CD4-positive, alpha-beta T cell treated with Interleukin-17A for 4 hours (primary cell): ENCODE measurements around the gene DCPS.

Source experiments
- DNase-seq: peaks from one replicate; pipeline ENCODE4 v3.0.0-alpha.2; 2020; ENCODE audit warnings: mixed read lengths

The DCPS gene

GRCh38 chr11:126328938-126329643 lies 25.2 kb downstream of the DCPS start:
- no peak for DNase-seq

- DNase-seq: no peak
Observed at GRCh38 chr11:126329644-126330211, 25.9 kb downstream of the DCPS start.

GRCh38 chr11:126331286-126331685 lies 27.4 kb downstream of the DCPS start:
- no peak for DNase-seq

- DNase-seq: no peak
Observed at GRCh38 chr11:126332221-126332711, 28.4 kb downstream of the DCPS start.

GRCh38 chr11:126333142-126333541 lies 29.3 kb downstream of the DCPS start:
- DNase-seq: no peak

- no peak for DNase-seq
Observed at GRCh38 chr11:126334659-126335462, 31.0 kb downstream of the DCPS start.

- no peak for DNase-seq
Observed at GRCh38 chr11:126335463-126335760, 31.6 kb downstream of the DCPS start.

- no peak for DNase-seq
Observed at GRCh38 chr11:126336138-126336541, 32.3 kb downstream of the DCPS start.

- no peak for DNase-seq
Observed at GRCh38 chr11:126336671-126337101, 32.8 kb downstream of the DCPS start.

GRCh38 chr11:126337126-126337473 lies 33.2 kb downstream of the DCPS start:
- no peak for DNase-seq

- DNase-seq: no peak
Observed at GRCh38 chr11:126337474-126338241, 33.8 kb downstream of the DCPS start.

- no peak for DNase-seq
Observed at GRCh38 chr11:126338346-126339055, 34.6 kb downstream of the DCPS start.

GRCh38 chr11:126339073-126339862 lies 35.4 kb downstream of the DCPS start:
- no peak for DNase-seq

GRCh38 chr11:126339863-126340434 lies 36.1 kb downstream of the DCPS start:
- no peak for DNase-seq

- DNase-seq: no peak
Observed at GRCh38 chr11:126340960-126341606, 37.2 kb downstream of the DCPS start.

- no peak for DNase-seq
Observed at GRCh38 chr11:126341760-126342161, 37.9 kb downstream of the DCPS start.

- DNase-seq: no peak
Observed at GRCh38 chr11:126343051-126343450, 39.2 kb downstream of the DCPS start.

GRCh38 chr11:126344141-126345080 lies 40.6 kb downstream of the DCPS start:
- DNase-seq: no peak

GRCh38 chr11:126345283-126345682 lies 41.4 kb downstream of the DCPS start:
- DNase-seq: no peak
